Measurements from ENCODE around the gene DSCAM. TPM values are rescaled to one million over a fixed set of nuclear protein-coding genes. Genes with fewer than 3 reads are reported as not detected.
"Not testable (repeated sequence)": the region's sequence is repeated elsewhere in the genome, so short reads cannot be mapped to it uniquely, and the experiment has no call there.

DSCAM gene
- total and polyA plus RNA-seq, 2 donors (not counting 3 experiments of a cell fraction or from before 2014, with no cell fraction given), result not detected

- H3K9me3 ChIP-seq (replicated peaks; ENCODE audit: control insufficient read depth, insufficient read depth, low read length); dilution Hi-C loops (cut with MboI; ENCODE audit: extremely low pct_ligation_motif_present, low sequenced_read_pairs); H2AFZ ChIP-seq (ENCODE audit: low read depth, low read length); H3K4me1 ChIP-seq (ENCODE audit: control insufficient read depth, extremely low read depth, insufficient read depth, low read length); H3K36me3 ChIP-seq (ENCODE audit: control insufficient read depth in 2 of 2, extremely low read depth in 1 of 2, insufficient read depth in 2 of 2, low read length in 2 of 2); H3K4me3 ChIP-seq (replicated peaks in 1 of 3; ENCODE audit: insufficient read depth in 1 of 3, low read depth in 1 of 3, low read length in 3 of 3); FAIRE-seq; BruUV-seq (replicated peaks); POLR2A ChIA-PET; DNase-seq (ENCODE audit: low read depth, low spot score); H4K20me1 ChIP-seq (replicated peaks; ENCODE audit: control insufficient read depth, extremely low read depth, insufficient read depth, low read length); H3K27me3 ChIP-seq (ENCODE audit: control insufficient read depth in 2 of 2, insufficient read depth in 2 of 2, low read length in 2 of 2); intact Hi-C loops (cut with micrococcal nuclease); H3K9ac ChIP-seq (replicated peaks; ENCODE audit: extremely low read depth, insufficient read depth, low read length); H3K79me2 ChIP-seq (ENCODE audit: control insufficient read depth, insufficient read depth, low read length); CTCF ChIA-PET; H3K9me1 ChIP-seq (replicated peaks; ENCODE audit: control insufficient read depth, extremely low read depth, insufficient read depth, low read length); H3K4me2 ChIP-seq (ENCODE audit: insufficient read depth, low read length); H3K27ac ChIP-seq (ENCODE audit: insufficient read depth, low read depth, low read length): not testable (repeated sequence)
Observed at GRCh38 chr21:40320718-40321117, 526.2 kb downstream of the DSCAM start.

- H2AFZ ChIP-seq (ENCODE audit: low read depth, low read length), result no peak overlapping the region
- H4K20me1 ChIP-seq (replicated peaks; ENCODE audit: control insufficient read depth, extremely low read depth, insufficient read depth, low read length), result no peaks in the 10 kb centered on the region
- FAIRE-seq, result no peak
- no peak for TF ChIP-seq JUN (IDR thresholded peaks at IDR 0.05; ENCODE audit: borderline replicate concordance, insufficient read depth, insufficient read length, low read depth)
- TF ChIP-seq POLR2A (IDR thresholded peaks at IDR 0.05; ENCODE audit: low read depth, low read length), result no peak
- no peak for TF ChIP-seq GATA2 (IDR thresholded peaks at IDR 0.05; ENCODE audit: insufficient read depth, insufficient read length, low read depth, low read length)
- TF ChIP-seq, protein P1, sequence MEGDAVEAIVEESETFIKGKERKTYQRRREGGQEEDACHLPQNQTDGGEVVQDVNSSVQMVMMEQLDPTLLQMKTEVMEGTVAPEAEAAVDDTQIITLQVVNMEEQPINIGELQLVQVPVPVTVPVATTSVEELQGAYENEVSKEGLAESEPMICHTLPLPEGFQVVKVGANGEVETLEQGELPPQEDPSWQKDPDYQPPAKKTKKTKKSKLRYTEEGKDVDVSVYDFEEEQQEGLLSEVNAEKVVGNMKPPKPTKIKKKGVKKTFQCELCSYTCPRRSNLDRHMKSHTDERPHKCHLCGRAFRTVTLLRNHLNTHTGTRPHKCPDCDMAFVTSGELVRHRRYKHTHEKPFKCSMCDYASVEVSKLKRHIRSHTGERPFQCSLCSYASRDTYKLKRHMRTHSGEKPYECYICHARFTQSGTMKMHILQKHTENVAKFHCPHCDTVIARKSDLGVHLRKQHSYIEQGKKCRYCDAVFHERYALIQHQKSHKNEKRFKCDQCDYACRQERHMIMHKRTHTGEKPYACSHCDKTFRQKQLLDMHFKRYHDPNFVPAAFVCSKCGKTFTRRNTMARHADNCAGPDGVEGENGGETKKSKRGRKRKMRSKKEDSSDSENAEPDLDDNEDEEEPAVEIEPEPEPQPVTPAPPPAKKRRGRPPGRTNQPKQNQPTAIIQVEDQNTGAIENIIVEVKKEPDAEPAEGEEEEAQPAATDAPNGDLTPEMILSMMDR (IDR thresholded peaks at IDR 0.05; ENCODE audit: extremely low read depth in 1 of 2, insufficient read depth in 1 of 2, low read depth in 1 of 2, low read length in 2 of 2), result no peak
- no peak for TF ChIP-seq POLR2AphosphoS5 (IDR thresholded peaks at IDR 0.05; ENCODE audit: insufficient read depth, low read depth, low read length)
- no peak for TF ChIP-seq MYC (IDR thresholded peaks at IDR 0.05; ENCODE audit: low read depth, low read length)
- TF ChIP-seq EZH2 (IDR thresholded peaks at IDR 0.05; ENCODE audit: borderline replicate concordance, low read depth, low read length, severe bottlenecking), result no peak
- TF ChIP-seq MAX (IDR thresholded peaks at IDR 0.05; ENCODE audit: insufficient read depth, insufficient read length), result no peak
- no peak for TF ChIP-seq FOS (IDR thresholded peaks at IDR 0.05; ENCODE audit: borderline replicate concordance, insufficient read depth, low read length)
- no peak for DNase-seq (ENCODE audit: low read depth, low spot score)
- no peaks in the 10 kb centered on the region for H3K4me1 ChIP-seq (ENCODE audit: control insufficient read depth, extremely low read depth, insufficient read depth, low read length)
- no peak overlapping the region for H3K4me2 ChIP-seq (ENCODE audit: insufficient read depth, low read length)
- dilution Hi-C loops (cut with MboI; ENCODE audit: extremely low pct_ligation_motif_present, low sequenced_read_pairs) (no loop called here), intact Hi-C loops (cut with micrococcal nuclease) (no loop called here)
- no peak overlapping the region for H3K9ac ChIP-seq (replicated peaks; ENCODE audit: extremely low read depth, insufficient read depth, low read length)
- no peak overlapping the region for H3K27ac ChIP-seq (ENCODE audit: insufficient read depth, low read depth, low read length)
- BruUV-seq (replicated peaks), result no TSS peak
- H3K79me2 ChIP-seq (ENCODE audit: control insufficient read depth, insufficient read depth, low read length), result no peaks in the 10 kb centered on the region
- H3K4me3 ChIP-seq (replicated peaks in 1 of 3; ENCODE audit: insufficient read depth in 1 of 3, low read depth in 1 of 3, low read length in 3 of 3), result no peak overlapping the region
- H3K9me1 ChIP-seq (replicated peaks; ENCODE audit: control insufficient read depth, extremely low read depth, insufficient read depth, low read length), result no peaks in the 10 kb centered on the region
- peaks cover 8% of the 10 kb centered on the region for H3K9me3 ChIP-seq (replicated peaks; ENCODE audit: control insufficient read depth, insufficient read depth, low read length)
- no peaks in the 10 kb centered on the region for H3K36me3 ChIP-seq (ENCODE audit: control insufficient read depth in 2 of 2, extremely low read depth in 1 of 2, insufficient read depth in 2 of 2, low read length in 2 of 2)
- no peaks in the 10 kb centered on the region for H3K27me3 ChIP-seq (ENCODE audit: control insufficient read depth in 2 of 2, insufficient read depth in 2 of 2, low read length in 2 of 2)
- ChIA-PET CTCF (no interaction called here), POLR2A (no interaction called here)
Observed at GRCh38 chr21:40318371-40318770, 528.6 kb downstream of the DSCAM start.
